ENCODE results near the gene ZNF19.

- TF ChIP-seq, protein P1, sequence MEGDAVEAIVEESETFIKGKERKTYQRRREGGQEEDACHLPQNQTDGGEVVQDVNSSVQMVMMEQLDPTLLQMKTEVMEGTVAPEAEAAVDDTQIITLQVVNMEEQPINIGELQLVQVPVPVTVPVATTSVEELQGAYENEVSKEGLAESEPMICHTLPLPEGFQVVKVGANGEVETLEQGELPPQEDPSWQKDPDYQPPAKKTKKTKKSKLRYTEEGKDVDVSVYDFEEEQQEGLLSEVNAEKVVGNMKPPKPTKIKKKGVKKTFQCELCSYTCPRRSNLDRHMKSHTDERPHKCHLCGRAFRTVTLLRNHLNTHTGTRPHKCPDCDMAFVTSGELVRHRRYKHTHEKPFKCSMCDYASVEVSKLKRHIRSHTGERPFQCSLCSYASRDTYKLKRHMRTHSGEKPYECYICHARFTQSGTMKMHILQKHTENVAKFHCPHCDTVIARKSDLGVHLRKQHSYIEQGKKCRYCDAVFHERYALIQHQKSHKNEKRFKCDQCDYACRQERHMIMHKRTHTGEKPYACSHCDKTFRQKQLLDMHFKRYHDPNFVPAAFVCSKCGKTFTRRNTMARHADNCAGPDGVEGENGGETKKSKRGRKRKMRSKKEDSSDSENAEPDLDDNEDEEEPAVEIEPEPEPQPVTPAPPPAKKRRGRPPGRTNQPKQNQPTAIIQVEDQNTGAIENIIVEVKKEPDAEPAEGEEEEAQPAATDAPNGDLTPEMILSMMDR (IDR thresholded peaks at IDR 0.05; ENCODE audit: extremely low read depth in 1 of 2, insufficient read depth in 1 of 2, low read depth in 1 of 2, low read length in 2 of 2), result no peak
- TF ChIP-seq POLR2AphosphoS5 (IDR thresholded peaks at IDR 0.05; ENCODE audit: insufficient read depth, low read depth, low read length), result no peak
Observed at GRCh38 chr16:71459510-71459909, 29.6 kb downstream of the ZNF19 start.

All from endothelial cell of umbilical vein (primary cell).